ENCODE results near the gene ATP2A3. TPM values are rescaled to one million over a fixed set of nuclear protein-coding genes. Genes with fewer than 3 reads are reported as not detected.

ATP2A3 gene
- total and polyA plus RNA-seq, 8 donors: 5.8 to 53.5 (median 7.4) TPM

- TF ChIP-seq CTCF (IDR thresholded peaks at IDR 0.05): no peak
- Histone ChIP-seq H3K27ac (no peak overlapping the region), H3K36me3 (peaks cover 0 to 22% of the 10 kb centered on the region in 2 donors), H3K4me1 (peaks cover 21 to 46% of the 10 kb centered on the region in 2 donors), H3K9me3 (no peaks in the 10 kb centered on the region), H3K4me3 (no peak overlapping the region), H3K27me3 (no peaks in the 10 kb centered on the region)
- intact Hi-C loops (cut with DNase I): no loop called here
- ATAC-seq: no peak
- DNase-seq: peak in 1 of 4 donors; percentile 50
These were observed 67.9 kb downstream of the ATP2A3 start for GRCh38 chr17:3896108-3896967.

- no peak for DNase-seq
- Histone ChIP-seq H3K4me3 (no peak overlapping the region), H3K4me1 (peaks cover 24 to 55% of the 10 kb centered on the region in 2 donors), H3K9me3 (no peaks in the 10 kb centered on the region), H3K27me3 (no peaks in the 10 kb centered on the region), H3K36me3 (peaks cover 0 to 22% of the 10 kb centered on the region in 2 donors), H3K27ac (peak overlapping the region; percentile 75 to 87)
- TF ChIP-seq CTCF (IDR thresholded peaks at IDR 0.05): no peak
- intact Hi-C loops (cut with DNase I): no loop called here
- ATAC-seq: no peak
These were observed 68.9 kb downstream of the ATP2A3 start for GRCh38 chr17:3895354-3895753.

- peaks cover 29 to 59% of the 10 kb centered on the region in 2 donors for H3K4me1 ChIP-seq
- no peak overlapping the region for H3K4me3 ChIP-seq
- no peaks in the 10 kb centered on the region for H3K9me3 ChIP-seq
- ATAC-seq (peak; percentile 19), DNase-seq (peak in 1 of 4 donors; percentile 67)
- no peak for TF ChIP-seq CTCF (IDR thresholded peaks at IDR 0.05)
- H3K36me3 ChIP-seq: peaks cover 0 to 22% of the 10 kb centered on the region in 2 donors
- intact Hi-C loops (cut with DNase I): no loop called here
- H3K27me3 ChIP-seq: no peaks in the 10 kb centered on the region
- H3K27ac ChIP-seq: peak overlapping the region; percentile 75 to 87
These were observed 69.3 kb downstream of the ATP2A3 start for GRCh38 chr17:3894911-3895343.

- H3K4me1 ChIP-seq: peaks cover 32 to 65% of the 10 kb centered on the region in 2 donors
- no peak overlapping the region for H3K4me3 ChIP-seq
These were observed 70.0 kb downstream of the ATP2A3 start for GRCh38 chr17:3894188-3894587.

More at GRCh38 chr17:3894188-3894587, 70.0 kb downstream of the ATP2A3 start:
- H3K36me3 ChIP-seq: peaks cover 0 to 20% of the 10 kb centered on the region in 2 donors
- H3K9me3 ChIP-seq: no peaks in the 10 kb centered on the region
- H3K27ac ChIP-seq: peak overlapping the region; percentile 75 to 87
- intact Hi-C loops (cut with DNase I): no loop called here
- DNase-seq (no peak), ATAC-seq (no peak)
- TF ChIP-seq CTCF (IDR thresholded peaks at IDR 0.05): no peak
- no peaks in the 10 kb centered on the region for H3K27me3 ChIP-seq

All from left lung (tissue), 10 donors.